Measurements from ENCODE around the gene DGKD. TPM values are rescaled to one million over a fixed set of nuclear protein-coding genes. Genes with fewer than 3 reads are reported as not detected.
A peak's percentile ranks its signal among the peaks of the same experiment; 100 is the strongest.

DGKD gene
- total RNA-seq, 4 donors from 2014 or later: 67.7 to 195 (median 125) TPM

- Histone ChIP-seq H3K4me3 (no peak overlapping the region), H3K27me3 (no peaks in the 10 kb centered on the region), H3K4me1 (peaks cover 0 to 5% (median 0%) of the 10 kb centered on the region in 4 donors), H3K27ac (peak overlapping the region in 2 of 4 donors; percentile 59 to 78), H3K36me3 (peaks cover 0 to 86% (median 0%) of the 10 kb centered on the region in 3 donors), H3K9me3 (no peaks in the 10 kb centered on the region)
- TF ChIP-seq, protein P1, sequence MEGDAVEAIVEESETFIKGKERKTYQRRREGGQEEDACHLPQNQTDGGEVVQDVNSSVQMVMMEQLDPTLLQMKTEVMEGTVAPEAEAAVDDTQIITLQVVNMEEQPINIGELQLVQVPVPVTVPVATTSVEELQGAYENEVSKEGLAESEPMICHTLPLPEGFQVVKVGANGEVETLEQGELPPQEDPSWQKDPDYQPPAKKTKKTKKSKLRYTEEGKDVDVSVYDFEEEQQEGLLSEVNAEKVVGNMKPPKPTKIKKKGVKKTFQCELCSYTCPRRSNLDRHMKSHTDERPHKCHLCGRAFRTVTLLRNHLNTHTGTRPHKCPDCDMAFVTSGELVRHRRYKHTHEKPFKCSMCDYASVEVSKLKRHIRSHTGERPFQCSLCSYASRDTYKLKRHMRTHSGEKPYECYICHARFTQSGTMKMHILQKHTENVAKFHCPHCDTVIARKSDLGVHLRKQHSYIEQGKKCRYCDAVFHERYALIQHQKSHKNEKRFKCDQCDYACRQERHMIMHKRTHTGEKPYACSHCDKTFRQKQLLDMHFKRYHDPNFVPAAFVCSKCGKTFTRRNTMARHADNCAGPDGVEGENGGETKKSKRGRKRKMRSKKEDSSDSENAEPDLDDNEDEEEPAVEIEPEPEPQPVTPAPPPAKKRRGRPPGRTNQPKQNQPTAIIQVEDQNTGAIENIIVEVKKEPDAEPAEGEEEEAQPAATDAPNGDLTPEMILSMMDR (IDR thresholded peaks at IDR 0.05): no peak
- no peak for TF ChIP-seq POLR2A (IDR thresholded peaks at IDR 0.05)
- peak in 1 of 3 donors; percentile 37 for DNase-seq
Observed at GRCh38 chr2:233468741-233469110, 114.4 kb downstream of the DGKD start.

GRCh38 chr2:233469261-233470010 lies 115.1 kb downstream of the DGKD start:
- Histone ChIP-seq H3K27me3 (no peaks in the 10 kb centered on the region), H3K27ac (peak overlapping the region; percentile 36 to 78 (median 52)), H3K4me3 (no peak overlapping the region), H3K9me3 (no peaks in the 10 kb centered on the region), H3K4me1 (peaks cover 0 to 5% (median 0%) of the 10 kb centered on the region in 4 donors), H3K36me3 (peaks cover 0 to 78% (median 0%) of the 10 kb centered on the region in 3 donors)
- DNase-seq: peak in 2 of 3 donors; percentile 43 to 49
- TF ChIP-seq, protein P1 (IDR thresholded peaks at IDR 0.05): no peak
- TF ChIP-seq POLR2A (IDR thresholded peaks at IDR 0.05): no peak

GRCh38 chr2:233470011-233470687 lies 115.9 kb downstream of the DGKD start:
- TF ChIP-seq POLR2A (IDR thresholded peaks at IDR 0.05): no peak
- TF ChIP-seq, protein P1 (IDR thresholded peaks at IDR 0.05): no peak
- Histone ChIP-seq H3K36me3 (peaks cover 0 to 71% (median 0%) of the 10 kb centered on the region in 3 donors), H3K4me1 (peaks cover 0 to 5% (median 0%) of the 10 kb centered on the region in 4 donors), H3K9me3 (no peaks in the 10 kb centered on the region), H3K27me3 (no peaks in the 10 kb centered on the region), H3K27ac (peak overlapping the region in 3 of 4 donors; percentile 49 to 78 (median 59)), H3K4me3 (no peak overlapping the region)
- peak in 2 of 3 donors; percentile 50 to 54 for DNase-seq

- H3K4me3 ChIP-seq: no peak overlapping the region
- H3K36me3 ChIP-seq: peaks cover 0 to 68% (median 0%) of the 10 kb centered on the region in 3 donors
- H3K9me3 ChIP-seq: no peaks in the 10 kb centered on the region
- peak overlapping the region in 3 of 4 donors; percentile 49 to 78 (median 59) for H3K27ac ChIP-seq
- peak in 2 of 3 donors; percentile 41 to 44 for DNase-seq
- TF ChIP-seq POLR2A (IDR thresholded peaks at IDR 0.05): no peak
- TF ChIP-seq, protein P1 (IDR thresholded peaks at IDR 0.05): no peak
- H3K4me1 ChIP-seq: peaks cover 0 to 5% (median 0%) of the 10 kb centered on the region in 4 donors
- H3K27me3 ChIP-seq: no peaks in the 10 kb centered on the region
Observed at GRCh38 chr2:233470839-233471238, 116.5 kb downstream of the DGKD start.

- H3K9me3 ChIP-seq: no peaks in the 10 kb centered on the region
- H3K27ac ChIP-seq: no peak overlapping the region
- H3K27me3 ChIP-seq: no peaks in the 10 kb centered on the region
- TF ChIP-seq, protein P1 (IDR thresholded peaks at IDR 0.05): no peak
- TF ChIP-seq POLR2A (IDR thresholded peaks at IDR 0.05): no peak
- DNase-seq: peak in 1 of 3 donors; percentile 36
- peaks cover 0 to 5% (median 0%) of the 10 kb centered on the region in 4 donors for H3K4me1 ChIP-seq
- no peak overlapping the region for H3K4me3 ChIP-seq
- H3K36me3 ChIP-seq: peaks cover 0 to 66% (median 0%) of the 10 kb centered on the region in 3 donors
Observed at GRCh38 chr2:233471291-233472035, 117.2 kb downstream of the DGKD start.

Data from Peyer's patch (tissue), 4 donors.